ENCODE measurements around the gene DPP4. TPM values are rescaled to one million over a fixed set of nuclear protein-coding genes. Genes with fewer than 3 reads are reported as not detected.

The DPP4 gene
- total and polyA plus RNA-seq, 2 experiments from 2014 or later, result 1.5 to 2.8 TPM

DNA sequence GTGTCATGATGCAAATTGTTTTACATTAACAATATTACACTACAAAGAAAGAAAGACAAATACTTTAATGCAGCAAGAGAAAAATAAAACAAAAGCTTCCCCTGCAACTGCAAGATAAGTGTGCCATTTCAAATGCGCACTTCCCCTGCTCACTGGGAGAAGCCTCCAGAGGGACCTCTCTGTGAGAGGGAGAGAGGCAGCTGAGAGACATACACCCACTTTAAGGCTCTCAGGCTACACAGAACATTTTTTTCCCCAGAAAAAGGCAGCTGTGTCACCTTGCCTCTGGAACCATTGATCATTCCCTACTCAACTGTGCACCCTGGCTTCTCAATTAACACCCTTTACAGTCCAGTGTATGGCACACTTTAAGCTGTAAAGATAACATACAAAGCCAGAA lies 75.2 kb downstream of the DPP4 start:
- Histone ChIP-seq H3K4me1 (ENCODE audit: insufficient read depth) (peaks cover 46% of the 10 kb centered on the region), H3K27me3 (ENCODE audit: insufficient read depth) (no peaks in the 10 kb centered on the region), H3K27ac (ENCODE audit: low read depth) (no peak overlapping the region), H3K9me2 (ENCODE audit: insufficient read depth) (peaks cover 4% of the 10 kb centered on the region; the same call in 1 of the 2 replicates), H3K4me3 (no peak overlapping the region), H3K36me3 (ENCODE audit: insufficient read depth) (no peaks in the 10 kb centered on the region), H3F3A (replicated peaks; ENCODE audit: low read depth) (no peaks in the 10 kb centered on the region), H4K20me1 (replicated peaks; ENCODE audit: insufficient read depth) (no peaks in the 10 kb centered on the region), H2AFZ (no peak overlapping the region), H3K79me2 (replicated peaks; ENCODE audit: insufficient read depth) (no peaks in the 10 kb centered on the region), H3K4me2 (peak overlapping the region; percentile 19; the same call in 1 of the 2 replicates)
- no peaks in the 10 kb centered on the region; the same call in 2 of the 3 replicates for H3K9me3 Mint-ChIP-seq
- peaks cover 48% of the 10 kb centered on the region for H3K4me1 Mint-ChIP-seq
- TF ChIP-seq, protein P1, sequence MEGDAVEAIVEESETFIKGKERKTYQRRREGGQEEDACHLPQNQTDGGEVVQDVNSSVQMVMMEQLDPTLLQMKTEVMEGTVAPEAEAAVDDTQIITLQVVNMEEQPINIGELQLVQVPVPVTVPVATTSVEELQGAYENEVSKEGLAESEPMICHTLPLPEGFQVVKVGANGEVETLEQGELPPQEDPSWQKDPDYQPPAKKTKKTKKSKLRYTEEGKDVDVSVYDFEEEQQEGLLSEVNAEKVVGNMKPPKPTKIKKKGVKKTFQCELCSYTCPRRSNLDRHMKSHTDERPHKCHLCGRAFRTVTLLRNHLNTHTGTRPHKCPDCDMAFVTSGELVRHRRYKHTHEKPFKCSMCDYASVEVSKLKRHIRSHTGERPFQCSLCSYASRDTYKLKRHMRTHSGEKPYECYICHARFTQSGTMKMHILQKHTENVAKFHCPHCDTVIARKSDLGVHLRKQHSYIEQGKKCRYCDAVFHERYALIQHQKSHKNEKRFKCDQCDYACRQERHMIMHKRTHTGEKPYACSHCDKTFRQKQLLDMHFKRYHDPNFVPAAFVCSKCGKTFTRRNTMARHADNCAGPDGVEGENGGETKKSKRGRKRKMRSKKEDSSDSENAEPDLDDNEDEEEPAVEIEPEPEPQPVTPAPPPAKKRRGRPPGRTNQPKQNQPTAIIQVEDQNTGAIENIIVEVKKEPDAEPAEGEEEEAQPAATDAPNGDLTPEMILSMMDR (conservative IDR thresholded peaks at IDR 0.05; ENCODE audit: low read depth in 2 of 2), result 0 out of 4 replicates have a peak, but pooled peaks of 1 of the 2 experiments have one; percentile 1
- no peak for TF ChIP-seq POLR2AphosphoS5 (IDR thresholded peaks at IDR 0.05; ENCODE audit: low read depth)
- no peak overlapping the region for H3K4me3 Mint-ChIP-seq
- H3K27ac Mint-ChIP-seq, result no peak overlapping the region
- H3K27me3 Mint-ChIP-seq (ENCODE audit: insufficient read depth, low read depth, poor library complexity), result no peaks in the 10 kb centered on the region
- H3K36me3 Mint-ChIP-seq (ENCODE audit: low read depth), result no peaks in the 10 kb centered on the region; the same call in 2 of the 3 replicates
- ATAC-seq (peak; percentile 61), DNase-seq (ENCODE audit: low spot score) (no peak)

DNA sequence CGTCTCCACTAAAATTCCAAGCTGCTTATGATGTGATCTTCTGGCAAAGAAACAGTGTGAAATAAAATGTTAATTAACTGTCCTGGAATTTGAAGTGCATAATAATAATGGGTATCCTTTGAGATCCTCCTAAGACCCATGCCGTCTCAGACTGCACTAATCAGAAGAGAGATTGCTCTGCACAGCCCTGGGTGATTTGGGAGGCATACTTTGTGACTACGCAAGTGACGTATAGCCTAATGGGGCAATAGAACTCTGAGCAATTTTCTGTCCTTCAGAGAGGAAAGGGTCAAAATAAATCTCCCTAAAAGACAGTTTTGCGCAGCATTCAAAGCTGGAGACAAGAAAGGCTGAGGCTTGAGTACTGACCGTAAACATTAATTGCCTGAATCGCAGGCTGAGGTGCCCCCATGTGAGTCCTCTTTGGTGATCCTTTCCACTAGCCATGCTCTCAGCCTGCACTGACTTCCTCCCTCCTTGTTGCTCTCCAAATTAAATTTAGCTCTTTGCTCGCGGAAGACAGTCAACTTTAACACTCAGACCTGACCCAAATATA lies 76.0 kb downstream of the DPP4 start:
- Histone ChIP-seq H3K79me2 (replicated peaks; ENCODE audit: insufficient read depth) (no peaks in the 10 kb centered on the region), H3K27ac (ENCODE audit: low read depth) (no peak overlapping the region), H2AFZ (peak overlapping the region; percentile 24), H3K4me1 (ENCODE audit: insufficient read depth) (peaks cover 40% of the 10 kb centered on the region), H3K27me3 (ENCODE audit: insufficient read depth) (no peaks in the 10 kb centered on the region), H3K4me2 (peak overlapping the region; percentile 19; the same call in 1 of the 2 replicates), H3K36me3 (ENCODE audit: insufficient read depth) (no peaks in the 10 kb centered on the region), H3F3A (replicated peaks; ENCODE audit: low read depth) (no peaks in the 10 kb centered on the region), H3K9me2 (ENCODE audit: insufficient read depth) (peaks cover 4% of the 10 kb centered on the region; the same call in 1 of the 2 replicates), H3K4me3 (no peak overlapping the region), H4K20me1 (replicated peaks; ENCODE audit: insufficient read depth) (no peaks in the 10 kb centered on the region)
- Mint-ChIP-seq H3K9me3 (no peaks in the 10 kb centered on the region), H3K27ac (no peak overlapping the region), H3K4me1 (peaks cover 41% of the 10 kb centered on the region), H3K36me3 (ENCODE audit: low read depth) (no peaks in the 10 kb centered on the region; the same call in 2 of the 3 replicates), H3K27me3 (ENCODE audit: insufficient read depth, low read depth, poor library complexity) (no peaks in the 10 kb centered on the region), H3K4me3 (no peak overlapping the region)
- DNase-seq (ENCODE audit: low spot score) (no peak), ATAC-seq (peak; percentile 30; the same call in 2 of the 3 replicates)
- TF ChIP-seq NANOG (IDR thresholded peaks at IDR 0.05; ENCODE audit: borderline replicate concordance) (no peak), EZH2phosphoT487 (IDR thresholded peaks at IDR 0.05; ENCODE audit: unreplicated experiment) (no peak), EZH2 (IDR thresholded peaks at IDR 0.05; ENCODE audit: low read depth, unreplicated experiment) (no peak), ZNF114 (CRISPR knock-in tag; IDR thresholded peaks at IDR 0.05) (no peak), ZNF462 (CRISPR knock-in tag; IDR thresholded peaks at IDR 0.05) (no peak), REST (IDR thresholded peaks at IDR 0.05; ENCODE audit: unreplicated experiment) (no peak), JUNB (IDR thresholded peaks at IDR 0.05; ENCODE audit: unreplicated experiment) (no peak)

All from GM23338 (cell line).